Glomerular visceral epithelial cell (primary cell): Measurements from ENCODE around the gene GUCA1C.

Experiments used
- DNase-seq: peaks from one replicate; pipeline ENCODE4 v3.0.0-alpha.2; 2016; ENCODE audit errors: extremely low spot score

The GUCA1C gene

GRCh38 chr3:108909799-108910198 is 43.9 kb downstream of the GUCA1C start:
- DNase-seq, result no peak

- no peak for DNase-seq
These were observed 46.5 kb downstream of the GUCA1C start for GRCh38 chr3:108907194-108907593.

DNA sequence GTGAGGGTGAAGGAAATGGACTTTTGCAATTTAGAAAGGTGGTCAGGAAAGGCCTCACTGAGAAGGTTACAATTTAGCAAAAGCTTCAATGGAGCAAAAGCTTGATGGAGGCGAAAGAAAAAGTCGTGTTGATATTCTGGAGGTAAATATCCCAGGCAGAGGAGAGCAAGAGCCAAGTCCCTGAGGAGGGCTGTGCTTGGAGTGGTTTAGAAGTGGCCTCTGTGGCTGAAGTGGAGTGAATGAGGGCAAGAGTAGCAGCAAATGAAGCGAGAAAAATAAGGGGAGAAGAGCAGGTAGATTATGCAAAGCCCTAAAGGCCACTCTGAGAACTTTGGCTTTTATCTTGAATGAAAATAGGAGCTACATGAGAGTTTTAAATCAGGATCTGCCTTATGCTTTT is 54.1 kb downstream of the GUCA1C start:
- no peak for DNase-seq

DNA sequence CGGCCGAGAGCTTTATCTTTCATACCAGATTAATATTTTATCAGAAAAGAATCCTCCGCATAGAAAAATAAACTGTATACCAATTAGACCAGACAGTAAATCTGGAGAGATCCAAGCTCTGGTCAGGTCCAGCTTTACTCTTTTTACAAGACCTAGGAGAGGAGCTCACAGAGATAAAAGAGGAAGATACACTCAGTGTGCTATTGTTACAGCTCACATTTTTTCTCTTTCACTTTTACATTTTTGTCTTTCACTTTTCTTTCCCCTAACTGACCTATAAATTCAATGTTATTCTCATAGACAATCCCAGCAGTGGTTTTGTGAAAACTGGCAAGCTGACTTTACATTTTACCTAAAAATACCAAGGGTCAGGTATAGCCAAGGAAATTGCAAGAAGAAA is 55.8 kb downstream of the GUCA1C start:
- DNase-seq, result no peak

- no peak for DNase-seq
These were observed 58.7 kb downstream of the GUCA1C start for GRCh38 chr3:108894981-108895380.

DNA sequence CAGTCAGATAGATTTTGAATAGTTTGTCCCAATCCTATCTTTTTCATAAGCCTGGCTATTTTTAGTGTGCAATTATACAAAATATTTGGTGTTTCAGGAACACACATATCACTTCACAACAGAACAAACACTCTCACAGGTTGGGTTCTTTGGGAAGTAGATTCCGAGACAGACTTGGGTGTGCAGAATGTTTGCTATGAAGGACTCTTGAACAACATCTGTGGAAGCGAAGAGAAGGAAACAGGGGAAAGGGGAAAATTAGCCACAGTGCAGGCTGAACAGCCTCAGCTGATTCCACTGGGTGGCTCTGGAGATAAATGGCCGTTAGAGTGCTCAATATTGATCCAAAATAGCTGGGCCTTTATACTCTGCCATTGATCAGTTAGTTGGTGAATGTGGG is 61.8 kb downstream of the GUCA1C start:
- DNase-seq, result no peak

DNA sequence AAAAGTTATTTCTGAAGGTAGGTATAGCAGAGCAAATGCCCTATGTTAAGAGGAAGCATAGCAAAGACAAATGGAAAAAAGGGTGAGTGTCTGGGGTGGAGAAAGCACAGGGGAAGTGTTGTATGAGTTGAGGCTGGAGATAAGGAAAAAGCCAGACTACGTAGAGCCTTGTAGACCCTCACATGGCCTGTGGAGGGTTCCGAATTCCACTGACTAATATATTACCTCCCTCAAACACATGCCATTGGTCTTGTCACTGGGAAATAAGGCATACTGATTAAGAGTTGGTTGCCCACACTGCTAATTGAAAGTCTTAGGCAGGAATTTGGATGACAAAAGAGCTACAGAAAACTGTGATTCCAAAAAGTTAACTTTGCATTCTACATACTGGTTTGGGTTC is 65.9 kb downstream of the GUCA1C start:
- DNase-seq, result no peak

- no peak for DNase-seq
These were observed 66.6 kb downstream of the GUCA1C start for GRCh38 chr3:108887121-108887520.

- DNase-seq, result no peak
These were observed 70.3 kb downstream of the GUCA1C start for GRCh38 chr3:108883373-108883772.

- DNase-seq, result no peak
These were observed 70.9 kb downstream of the GUCA1C start for GRCh38 chr3:108882762-108883161.

GRCh38 chr3:108879915-108880314 is 73.8 kb downstream of the GUCA1C start:
- DNase-seq, result no peak

DNA sequence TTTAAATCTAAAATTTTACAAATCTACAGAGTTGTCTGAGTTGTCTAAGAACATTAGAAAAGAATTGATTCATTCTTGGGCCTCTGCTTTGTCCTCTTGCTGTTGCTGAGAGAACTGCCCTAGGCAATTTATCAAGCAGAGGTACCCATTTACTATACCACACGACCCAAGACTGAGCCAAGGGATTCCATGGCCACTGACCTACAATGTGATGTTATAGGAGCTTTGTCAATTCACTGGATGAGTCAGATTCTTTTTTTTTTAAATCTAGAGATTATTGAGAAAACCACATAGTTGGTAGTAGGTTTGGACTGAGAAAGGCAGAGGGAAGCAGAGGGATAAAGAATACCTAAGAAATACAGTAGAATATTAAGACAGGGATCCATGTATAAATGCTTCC is 75.8 kb downstream of the GUCA1C start:
- DNase-seq, result no peak

DNA sequence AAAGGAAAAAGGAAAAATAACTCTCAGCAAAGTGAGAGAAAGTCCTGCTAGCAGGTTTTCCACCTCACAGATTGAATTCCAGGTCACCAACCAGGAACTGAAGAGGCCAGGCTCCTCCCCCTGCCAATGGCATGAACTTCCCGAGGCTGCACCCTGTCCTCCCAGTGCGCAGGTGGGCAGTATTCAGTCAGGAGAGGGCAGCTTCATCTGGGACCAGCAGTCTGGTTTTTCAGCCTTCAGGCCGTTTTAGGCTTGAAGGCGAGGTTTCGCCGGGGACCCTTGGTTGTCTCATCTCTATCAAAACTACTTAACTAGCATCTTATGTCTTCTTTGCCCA is 89.9 kb downstream of the GUCA1C start:
- no peak for DNase-seq

DNA sequence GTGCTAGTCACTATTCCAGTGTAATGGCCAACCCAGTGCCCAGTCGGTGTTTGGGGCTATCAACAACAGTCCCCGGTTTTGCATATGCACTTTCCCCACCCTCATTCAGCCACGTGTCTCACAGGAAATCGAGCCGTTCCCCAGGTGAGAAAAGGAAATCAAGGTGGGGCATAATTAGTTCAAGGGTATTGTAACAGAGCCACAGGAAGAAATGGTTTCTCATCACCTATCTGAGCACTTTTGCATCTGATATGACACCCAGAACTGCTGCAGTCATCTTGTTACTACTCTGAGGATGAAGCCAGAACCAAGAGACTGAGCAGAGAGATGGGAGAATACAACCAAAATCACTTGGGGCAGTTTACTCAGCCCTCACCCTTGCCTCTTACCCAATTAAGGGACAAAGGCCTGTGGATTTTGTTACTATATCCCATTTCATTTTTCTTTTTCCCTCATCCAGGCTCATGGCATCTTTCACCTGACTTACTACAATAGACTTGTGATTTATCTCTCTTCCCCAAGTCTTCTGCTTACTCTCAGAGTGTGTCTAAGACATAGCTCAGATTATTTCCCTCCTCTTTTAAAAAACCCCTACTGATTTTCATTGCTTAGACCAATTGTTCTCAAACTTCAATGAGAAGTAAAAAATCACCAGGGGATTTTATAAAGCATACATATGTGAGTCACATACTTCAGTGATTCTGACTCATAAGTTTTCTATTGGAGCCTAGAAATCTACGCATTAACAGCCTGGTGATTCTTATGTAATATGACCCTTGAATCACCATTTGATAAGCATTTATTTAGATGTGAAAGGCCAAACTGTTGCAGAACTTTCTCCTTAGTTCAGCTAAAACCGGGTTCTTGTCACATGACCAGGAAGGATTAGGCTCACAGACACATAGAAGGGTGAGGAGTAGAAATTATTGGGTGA is 90.5 kb downstream of the GUCA1C start:
- peak; percentile 33 for DNase-seq

GRCh38 chr3:108861401-108861800 is 92.3 kb downstream of the GUCA1C start:
- no peak for DNase-seq
